Ovary (tissue), 9 donors: ENCODE results near the gene ALKBH1. TPM values are rescaled to one million over a fixed set of nuclear protein-coding genes. Genes with fewer than 3 reads are reported as not detected.

Experiments used
- DNase-seq, 5 donors: peaks; one replicate each; pipeline ENCODE4 v3.0.0-alpha.2; 2019 to 2020
- H3K27ac ChIP-seq, 2 donors: fragments of 200-600 bp; one replicate each; pipeline versions ENCODE4 v1.5.1 to v1.8.0; 2019 to 2022
- H3K27me3 ChIP-seq: fragments of 200-600 bp; one replicate; pipeline ENCODE4 v1.8.0; 2022
- H3K36me3 ChIP-seq: fragments of 200-600 bp; sonication (generic); one replicate; pipeline ENCODE4 v1.5.1; 2019
- H3K4me1 ChIP-seq: one replicate; pipeline ENCODE4 v1.8.1; 2013; ENCODE audit warnings: mild to moderate bottlenecking, moderate library complexity; ENCODE audit not compliant: insufficient read depth
- H3K4me3 ChIP-seq: fragments of 200-600 bp; sonication (generic); one replicate; pipeline ENCODE4 v1.5.1; 2017
- H3K9me3 ChIP-seq, 2 donors: fragments of 200-600 bp in 1 of 2; sonication (generic) in 1 of 2; one replicate each; pipeline versions ENCODE4 v1.5.1 to v1.8.1; 2013 to 2019; ENCODE audit warnings: mild to moderate bottlenecking in 1 of 2, moderate library complexity in 1 of 2
- CTCF ChIP-seq, 3 donors: fragments of 450-650 bp in 2 of 3; fragments of 200-600 bp in 1 of 3; IDR thresholded peaks; one replicate each; pipeline versions ENCODE4 v1.5.1 to v1.8.0; 2016 to 2022; ENCODE audit warnings: antibody characterized with exemption in 3 of 3, mild to moderate bottlenecking in 1 of 3
- EP300 ChIP-seq: sonication (generic); formaldehyde crosslinking; IDR thresholded peaks from one replicate; pipeline ENCODE4 v1.6.1; 2017; ENCODE audit warnings: antibody characterized with exemption
- POLR2A ChIP-seq: fragments of 450-650 bp; IDR thresholded peaks from one replicate; pipeline ENCODE4 v1.6.1; 2017; ENCODE audit warnings: antibody characterized with exemption, mild to moderate bottlenecking, moderate library complexity
- WGBS, 3 donors: extraction: QIAGEN DNeasy Blood & Tissue Kit in 1 of 3; methylation state at CpG; one replicate each; pipeline versions ENCODE4 v1.1.5 to v1.1.7; 2013 to 2017; 5-methylcytosine and 5-hydroxymethylcytosine counted together
- intact Hi-C, 4 donors: fragments of 100-400 bp; cut with DNase I; formaldehyde crosslinking; loops; one replicate each; pipeline versions ENCODE4 v1.11.0 to v1.15.1; 2022 to 2023
- polyA plus RNA-seq, 2 donors: library from polyadenylated mRNA; stranded (reverse); fragments of 200-250 nt in 1 of 2; fragments of 350-450 nt in 1 of 2; fragmentation: Illumina TruSeq in 1 of 2; extraction: RNeasy Lipid Tissue Mini Kit (QIAGEN cat#74804) in 1 of 2; gene quantifications; one replicate each; pipeline ENCODE4 v1.2.3, GENCODE V29; 2013 to 2014
- small RNA-seq: library from RNA; depleted of rRNA; stranded (forward); fragments of <200 nt; gene quantifications from one replicate; pipeline ENCODE3, GENCODE V24; 2016
- total RNA-seq, 7 donors: library from RNA; depleted of rRNA in 2 of 7; stranded (reverse); fragments of >200 nt in 2 of 7; fragmentation: NEBNext Ultra II Directional in 3 of 7; extraction: Animal tissue kit (Norgen Biotek cat#: 25700) in 3 of 7; gene quantifications; one replicate each; pipeline versions ENCODE4 v1.1.0 to v1.2.4, GENCODE V29; 2016 to 2023
- donor health status: DM: no; HTN: no; CAD: no; lungs with moderate emphysema.
- donor health status: DM: no; HTN: no; CAD: no.
- donor health status: Bipolar disorder and iron deficiency.
- donor health status: DM: yes; HTN: yes; CAD: no.
- donor health status: DM: no; HTN: no; CAD: no.
- donor health status: DM: yes; HTN: yes; CAD: no.

The ALKBH1 gene
- total and polyA plus RNA-seq, 9 donors = 8.4 to 13.3 (median 10.8) TPM

- intact Hi-C loops = no loop called here
- Histone ChIP-seq H3K36me3 (no peaks in the 10 kb centered on the region), H3K27me3 (no peaks in the 10 kb centered on the region), H3K27ac (no peak overlapping the region), H3K4me3 (no peak overlapping the region), H3K4me1 (no peaks in the 10 kb centered on the region), H3K9me3 (peaks cover 0 to 2% of the 10 kb centered on the region in 2 donors)
- no peak for TF ChIP-seq CTCF (IDR thresholded peaks at IDR 0.05)
- TF ChIP-seq POLR2A = no peak
- no peak for TF ChIP-seq EP300
- WGBS, 3 donors = 63 to 67% (median 65%) methylated on average over 3 of the region's 3 CpGs
- no peak for DNase-seq
These were observed 82.5 kb downstream of the ALKBH1 start for GRCh38 chr14:77625360-77625759.

- Histone ChIP-seq H3K4me1 (no peaks in the 10 kb centered on the region), H3K27me3 (no peaks in the 10 kb centered on the region), H3K27ac (no peak overlapping the region), H3K36me3 (no peaks in the 10 kb centered on the region), H3K4me3 (no peak overlapping the region), H3K9me3 (peaks cover 0 to 1% of the 10 kb centered on the region in 2 donors)
- no peak for DNase-seq
- intact Hi-C loops = no loop called here
- no peak for TF ChIP-seq CTCF (IDR thresholded peaks at IDR 0.05)
- TF ChIP-seq EP300 = no peak
- no peak for TF ChIP-seq POLR2A
- WGBS, 3 donors = 52 to 80% (median 74%) methylated on average over 1 of the region's 1 CpG
These were observed 84.6 kb downstream of the ALKBH1 start for GRCh38 chr14:77623201-77623600.

Small RNA genes within 50 kb of the gene (small RNA-seq; reads per million reads assigned to genes)
- not detected for gene COX6CP11

Other genes with a start within 250 kb of the ALKBH1 start
- 100 to 1,000 TPM in 3 of 7 donors, 10 to 100 TPM in 4; 57.3 to 127 (median 96.6) TPM for gene AHSA1, start 249.9 kb downstream of the ALKBH1 start, total RNA-seq
- gene AHSA1, start 249.9 kb downstream of the ALKBH1 start, polyA plus RNA-seq = 100 to 1,000 TPM in 1 of 2 donors, 10 to 100 TPM in 1; 77.4 to 205 TPM
- 1 to 10 TPM in 1 of 7 donors, under 1 TPM in 2, not detected in 4; 0.20 to 1.0 (median 0.72) TPM for gene ISM2, start 209.2 kb downstream of the ALKBH1 start, total RNA-seq
- under 1 TPM; 0.05 to 0.13 TPM for gene ISM2, start 209.2 kb downstream of the ALKBH1 start, polyA plus RNA-seq
- 10 to 100 TPM; 13.1 to 31.1 (median 22.2) TPM for gene SPTLC2, start 91.4 kb downstream of the ALKBH1 start, total RNA-seq
- gene SPTLC2, start 91.4 kb downstream of the ALKBH1 start, polyA plus RNA-seq = 10 to 100 TPM in 1 of 2 donors, 1 to 10 TPM in 1; 8.0 to 18.4 TPM
- gene SLIRP, start 80 bp upstream of the ALKBH1 start, total RNA-seq = 100 to 1,000 TPM in 2 of 7 donors, 10 to 100 TPM in 5; 61.6 to 142 (median 75.3) TPM
- 100 to 1,000 TPM in 1 of 2 donors, 10 to 100 TPM in 1; 88.4 to 146 TPM for gene SLIRP, start 80 bp upstream of the ALKBH1 start, polyA plus RNA-seq
- gene SNW1, start 53.1 kb upstream of the ALKBH1 start, total RNA-seq = 10 to 100 TPM; 29.2 to 80.1 (median 69.8) TPM
- gene SNW1, start 53.1 kb upstream of the ALKBH1 start, polyA plus RNA-seq = 10 to 100 TPM; 55.7 to 87.8 TPM
- gene ADCK1, start 92.1 kb upstream of the ALKBH1 start, total RNA-seq = 1 to 10 TPM; 1.7 to 7.9 (median 7.2) TPM
- 1 to 10 TPM; 3.5 to 3.9 TPM for gene ADCK1, start 92.1 kb upstream of the ALKBH1 start, polyA plus RNA-seq